DOHH2 (cell line): ENCODE data around the gene GP1BB.

Source experiments
- H3F3A ChIP-seq: fragments of 200-600 bp; sonication (generic), shearing (Covaris generic); 2 replicates; pipeline ENCODE4 v1.6.0; 2016; ENCODE audit warnings: antibody characterized with exemption, mild to moderate bottlenecking; ENCODE audit not compliant: control insufficient read depth, insufficient read depth
- H3K27ac ChIP-seq: fragments of 200-600 bp; sonication (generic); 2 replicates; pipeline ENCODE4 v1.5.1; 2014; ENCODE audit warnings: low read depth, mild to moderate bottlenecking, low read length, moderate library complexity
- H3K27me3 ChIP-seq: fragments of 200-600 bp; sonication (generic); 2 replicates; pipeline ENCODE4 v1.6.1; 2014; ENCODE audit warnings: mild to moderate bottlenecking, low read length, mixed read lengths; ENCODE audit not compliant: control insufficient read depth
- H3K36me3 ChIP-seq: fragments of 200-600 bp; sonication (generic); 2 replicates; pipeline ENCODE4 v1.6.1; 2014; ENCODE audit warnings: mild to moderate bottlenecking, low read length, moderate library complexity, mixed read lengths; ENCODE audit not compliant: control insufficient read depth
- H3K4me1 ChIP-seq: fragments of 200-600 bp; sonication (generic); 2 replicates; pipeline ENCODE4 v1.6.1; 2014; ENCODE audit warnings: mild to moderate bottlenecking, low read length, mixed read lengths; ENCODE audit not compliant: control insufficient read depth
- H3K4me2 ChIP-seq: fragments of 200-600 bp; sonication (generic); 2 replicates; pipeline ENCODE4 v1.6.0; 2014; ENCODE audit warnings: mild to moderate bottlenecking, low read length, moderate library complexity
- H3K4me3 ChIP-seq: fragments of 200-600 bp; sonication (generic); 2 replicates; pipeline ENCODE4 v1.5.1; 2014; ENCODE audit warnings: mild to moderate bottlenecking, low read length, mixed read lengths
- H3K79me2 ChIP-seq: fragments of 200-600 bp; sonication (generic); 2 replicates; pipeline ENCODE4 v1.6.1; 2014; ENCODE audit warnings: mild to moderate bottlenecking, low read length, mixed read lengths; ENCODE audit not compliant: control insufficient read depth
- H3K9me2 ChIP-seq: fragments of 200-600 bp; sonication (generic); replicated peaks from 2 replicates; pipeline ENCODE4 v1.6.1; 2014; ENCODE audit warnings: mild to moderate bottlenecking, low read length, mixed read lengths; ENCODE audit not compliant: control insufficient read depth
- H3K9me3 ChIP-seq: fragments of 200-600 bp; sonication (generic); 2 replicates; pipeline ENCODE4 v1.6.1; 2014; ENCODE audit warnings: antibody characterized with exemption, low read length, mixed read lengths; ENCODE audit not compliant: control insufficient read depth, insufficient read depth
- H4K20me1 ChIP-seq: fragments of 200-600 bp; sonication (generic); 2 replicates; pipeline ENCODE4 v1.6.0; 2014; ENCODE audit warnings: low read depth, mild to moderate bottlenecking, antibody characterized with exemption, low read length, moderate library complexity; ENCODE audit not compliant: control insufficient read depth, insufficient read depth
- EZH2phosphoT487 ChIP-seq: fragments of 200-600 bp; sonication (generic); IDR thresholded peaks from 2 replicates; pipeline ENCODE4 v1.6.1; 2017; ENCODE audit warnings: borderline replicate concordance, mild to moderate bottlenecking, antibody characterized with exemption, low read length, moderate library complexity, mixed read lengths
- TF ChIP-seq, protein P1 (sequence below): fragments of 200-600 bp; sonication (generic); IDR thresholded peaks from one replicate; pipeline ENCODE4 v1.5.1; 2014; ENCODE audit warnings: antibody characterized with exemption, mild to moderate bottlenecking, low read depth, low read length; ENCODE audit not compliant: poor library complexity, severe bottlenecking

The GP1BB gene

DNA sequence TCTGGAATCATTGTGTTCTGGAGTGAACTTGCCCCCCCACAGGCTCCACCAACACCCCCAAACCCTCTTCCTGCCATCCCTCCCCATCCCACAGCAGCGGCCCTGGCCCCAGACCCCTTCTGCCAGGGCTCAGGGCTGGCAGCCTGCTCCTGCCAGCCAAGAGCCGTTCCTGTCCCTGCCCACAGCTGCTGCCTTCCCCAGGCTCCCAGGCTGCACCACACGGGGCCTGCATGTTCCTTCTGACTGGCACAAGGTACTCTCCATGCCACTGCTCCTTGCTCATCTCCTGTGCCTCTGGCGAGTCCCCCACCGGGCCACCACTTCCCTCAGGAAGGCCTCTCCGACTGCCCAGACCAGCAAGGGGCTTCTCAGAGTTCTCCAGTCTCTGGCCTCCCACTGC is 4.9 kb downstream of the GP1BB start:
- no peak overlapping the region for H3K4me3 ChIP-seq
- H3K4me2 ChIP-seq: no peak overlapping the region
- TF ChIP-seq EZH2phosphoT487: no peak
- TF ChIP-seq, protein P1, sequence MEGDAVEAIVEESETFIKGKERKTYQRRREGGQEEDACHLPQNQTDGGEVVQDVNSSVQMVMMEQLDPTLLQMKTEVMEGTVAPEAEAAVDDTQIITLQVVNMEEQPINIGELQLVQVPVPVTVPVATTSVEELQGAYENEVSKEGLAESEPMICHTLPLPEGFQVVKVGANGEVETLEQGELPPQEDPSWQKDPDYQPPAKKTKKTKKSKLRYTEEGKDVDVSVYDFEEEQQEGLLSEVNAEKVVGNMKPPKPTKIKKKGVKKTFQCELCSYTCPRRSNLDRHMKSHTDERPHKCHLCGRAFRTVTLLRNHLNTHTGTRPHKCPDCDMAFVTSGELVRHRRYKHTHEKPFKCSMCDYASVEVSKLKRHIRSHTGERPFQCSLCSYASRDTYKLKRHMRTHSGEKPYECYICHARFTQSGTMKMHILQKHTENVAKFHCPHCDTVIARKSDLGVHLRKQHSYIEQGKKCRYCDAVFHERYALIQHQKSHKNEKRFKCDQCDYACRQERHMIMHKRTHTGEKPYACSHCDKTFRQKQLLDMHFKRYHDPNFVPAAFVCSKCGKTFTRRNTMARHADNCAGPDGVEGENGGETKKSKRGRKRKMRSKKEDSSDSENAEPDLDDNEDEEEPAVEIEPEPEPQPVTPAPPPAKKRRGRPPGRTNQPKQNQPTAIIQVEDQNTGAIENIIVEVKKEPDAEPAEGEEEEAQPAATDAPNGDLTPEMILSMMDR: no peak
- H4K20me1 ChIP-seq: no peaks in the 10 kb centered on the region
- H3K9me2 ChIP-seq: no peaks in the 10 kb centered on the region
- H3K27me3 ChIP-seq: peaks cover 3% of the 10 kb centered on the region
- H3K9me3 ChIP-seq: no peaks in the 10 kb centered on the region
- no peaks in the 10 kb centered on the region for H3K79me2 ChIP-seq
- peaks cover 5% of the 10 kb centered on the region for H3K4me1 ChIP-seq
- no peaks in the 10 kb centered on the region for H3K36me3 ChIP-seq
- no peaks in the 10 kb centered on the region for H3F3A ChIP-seq
- no peak overlapping the region for H3K27ac ChIP-seq

DNA sequence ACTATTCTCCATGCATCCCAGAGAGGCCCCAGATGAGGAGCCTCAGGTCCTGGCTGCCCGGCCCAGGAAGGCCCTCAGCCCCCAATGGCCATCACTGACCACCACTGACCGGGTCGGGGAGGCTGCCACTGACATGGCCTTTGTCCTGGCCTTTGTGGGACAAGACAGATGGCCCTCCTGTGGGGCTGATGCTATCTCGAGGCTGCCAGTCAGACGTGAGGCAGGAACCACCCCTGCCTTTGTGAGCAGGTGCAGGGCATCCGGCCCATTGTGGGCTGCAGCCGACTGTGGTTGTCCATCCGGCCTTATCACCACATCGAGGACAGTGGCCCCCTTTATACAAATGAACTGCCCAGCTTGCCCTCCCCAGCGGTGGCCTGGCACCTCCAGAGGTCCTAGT is 5.5 kb downstream of the GP1BB start:
- no peaks in the 10 kb centered on the region for H4K20me1 ChIP-seq
- no peak overlapping the region for H3K4me3 ChIP-seq
- H3F3A ChIP-seq: no peaks in the 10 kb centered on the region
- TF ChIP-seq, protein P1: no peak
- TF ChIP-seq EZH2phosphoT487: no peak
- no peaks in the 10 kb centered on the region for H3K36me3 ChIP-seq
- H3K27me3 ChIP-seq: peaks cover 3% of the 10 kb centered on the region; the same call in 1 of the 2 replicates
- H3K27ac ChIP-seq: no peak overlapping the region
- no peaks in the 10 kb centered on the region for H3K9me2 ChIP-seq
- peaks cover 5% of the 10 kb centered on the region for H3K4me1 ChIP-seq
- no peaks in the 10 kb centered on the region for H3K9me3 ChIP-seq
- H3K79me2 ChIP-seq: no peaks in the 10 kb centered on the region
- H3K4me2 ChIP-seq: no peak overlapping the region

DNA sequence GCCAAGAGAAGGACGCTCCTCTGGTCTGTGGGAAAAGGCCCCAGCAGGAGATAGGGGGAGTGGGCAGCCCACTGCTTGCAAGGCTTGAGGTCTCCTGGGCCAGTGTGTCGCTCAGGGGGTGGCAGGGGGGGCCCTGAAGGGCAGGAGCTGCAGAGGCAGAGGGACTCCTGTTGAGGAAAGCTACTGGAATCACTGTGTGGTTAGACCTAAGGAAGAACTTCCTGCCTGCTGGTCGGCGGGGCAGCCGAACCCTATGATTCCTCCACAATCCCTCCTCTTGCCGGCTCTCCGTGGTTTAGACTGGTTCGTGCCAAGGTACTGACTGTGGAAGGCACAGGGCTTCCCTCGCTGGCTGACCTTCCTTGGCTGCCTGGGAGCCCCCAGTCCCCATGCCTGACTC is 6.2 kb downstream of the GP1BB start:
- H3K9me2 ChIP-seq: no peaks in the 10 kb centered on the region
- H3K27ac ChIP-seq: no peak overlapping the region
- no peaks in the 10 kb centered on the region for H3K79me2 ChIP-seq
- no peak overlapping the region for H3K4me3 ChIP-seq
- TF ChIP-seq, protein P1: no peak
- H3F3A ChIP-seq: no peaks in the 10 kb centered on the region
- H3K9me3 ChIP-seq: no peaks in the 10 kb centered on the region
- H3K36me3 ChIP-seq: no peaks in the 10 kb centered on the region
- peaks cover 5% of the 10 kb centered on the region for H3K4me1 ChIP-seq
- H4K20me1 ChIP-seq: no peaks in the 10 kb centered on the region
- H3K27me3 ChIP-seq: peaks cover 5% of the 10 kb centered on the region; the same call in 1 of the 2 replicates
- no peak overlapping the region for H3K4me2 ChIP-seq

DNA sequence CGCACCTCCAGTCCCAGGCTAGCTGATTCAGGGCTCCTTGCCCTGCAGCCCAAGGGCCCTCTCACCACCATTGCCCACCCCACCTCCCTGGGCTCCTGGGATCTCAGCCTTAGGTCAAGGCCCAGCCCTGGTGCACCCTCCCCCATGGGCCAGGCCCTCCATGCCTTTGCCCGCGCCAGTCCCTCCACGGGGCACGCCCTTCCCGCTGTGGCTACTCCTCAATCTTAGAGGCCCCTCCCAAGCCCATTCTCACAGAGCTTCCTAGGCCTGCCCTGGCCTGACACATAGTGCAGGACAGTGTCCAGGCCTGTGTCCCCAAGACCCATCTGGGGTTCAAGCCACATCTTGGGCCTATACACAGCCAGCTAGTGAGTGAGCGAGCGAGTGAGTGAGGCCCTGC is 6.9 kb downstream of the GP1BB start:
- Histone ChIP-seq H3K4me2 (peak overlapping the region; percentile 90), H3K4me1 (peaks cover 5% of the 10 kb centered on the region), H4K20me1 (no peaks in the 10 kb centered on the region), H3K27me3 (peaks cover 4% of the 10 kb centered on the region; the same call in 1 of the 2 replicates), H3K9me3 (no peaks in the 10 kb centered on the region), H3F3A (no peaks in the 10 kb centered on the region), H3K79me2 (no peaks in the 10 kb centered on the region), H3K9me2 (no peaks in the 10 kb centered on the region), H3K27ac (no peak overlapping the region), H3K4me3 (peak overlapping the region; percentile 70; the same call in 1 of the 2 replicates), H3K36me3 (no peaks in the 10 kb centered on the region)
- TF ChIP-seq, protein P1: no peak
- TF ChIP-seq EZH2phosphoT487: no peak
